H9 (cell line): ENCODE results near the gene PDZD4. TPM values are rescaled to one million over a fixed set of nuclear protein-coding genes. Genes with fewer than 3 reads are reported as not detected.

Experiments
- DNase-seq: peaks from one replicate; pipeline ENCODE4 v3.0.0-alpha.2; 2017
- H2AFZ ChIP-seq: one replicate; pipeline ENCODE4 v1.6.1; 2013; ENCODE audit warnings: mild to moderate bottlenecking, low read length, control low read depth, moderate library complexity
- H2AK5ac ChIP-seq: 2 replicates; pipeline ENCODE4 v1.6.1; 2013; ENCODE audit warnings: low read length, control low read depth, mixed read lengths; ENCODE audit not compliant: insufficient read length
- H2BK120ac ChIP-seq: one replicate; pipeline ENCODE4 v1.6.1; 2013; ENCODE audit warnings: low read depth, mild to moderate bottlenecking, low read length, control low read depth, inconsistent platforms; ENCODE audit not compliant: poor library complexity, severe bottlenecking
- H2BK12ac ChIP-seq: 2 replicates; pipeline ENCODE4 v1.6.1; 2013; ENCODE audit warnings: low read length, control low read depth, mixed read lengths, low read depth; ENCODE audit not compliant: insufficient read length
- H2BK15ac ChIP-seq: 2 replicates; pipeline ENCODE4 v1.6.1; 2013; ENCODE audit warnings: low read depth, low read length, control low read depth
- H2BK20ac ChIP-seq: one replicate; pipeline ENCODE4 v1.6.1; 2013; ENCODE audit warnings: low read depth, mild to moderate bottlenecking, low read length, control low read depth, inconsistent platforms; ENCODE audit not compliant: poor library complexity, severe bottlenecking
- H2BK5ac ChIP-seq: 2 replicates; pipeline ENCODE4 v1.6.1; 2013; ENCODE audit warnings: low read length, control low read depth, mixed read lengths; ENCODE audit not compliant: insufficient read length
- H3K14ac ChIP-seq: 2 replicates; pipeline ENCODE4 v1.6.1; 2013; ENCODE audit warnings: low read length, control low read depth; ENCODE audit not compliant: insufficient read depth
- H3K18ac ChIP-seq: 2 replicates; pipeline ENCODE4 v1.6.1; 2013; ENCODE audit warnings: low read depth, mild to moderate bottlenecking, mixed read lengths, low read length, control low read depth; ENCODE audit not compliant: insufficient read length
- H3K23ac ChIP-seq: 2 replicates; pipeline ENCODE4 v1.6.1; 2013; ENCODE audit warnings: low read length, control low read depth, mixed read lengths, low read depth; ENCODE audit not compliant: insufficient read length
- H3K23me2 ChIP-seq: 2 replicates; pipeline ENCODE4 v1.6.1; 2013; ENCODE audit warnings: low read depth, mild to moderate bottlenecking, mixed read lengths, low read length, control low read depth; ENCODE audit not compliant: insufficient read length, poor library complexity, severe bottlenecking
- H3K27ac ChIP-seq: 2 replicates; pipeline ENCODE4 v1.5.1; 2013; ENCODE audit warnings: low read length, control low read depth, mixed read lengths, low read depth; ENCODE audit not compliant: insufficient read length
- H3K27me3 ChIP-seq: 2 replicates; pipeline ENCODE4 v1.6.1; 2013; ENCODE audit warnings: low read length, control low read depth, inconsistent platforms; ENCODE audit not compliant: insufficient read depth
- H3K4ac ChIP-seq: 2 replicates; pipeline ENCODE4 v1.6.1; 2013; ENCODE audit warnings: low read depth, mild to moderate bottlenecking, control low read depth, inconsistent platforms, low read length, moderate library complexity
- H3K4me1 ChIP-seq: 2 replicates; pipeline ENCODE4 v1.6.1; 2013; ENCODE audit warnings: low read length, control low read depth, inconsistent platforms; ENCODE audit not compliant: insufficient read depth
- H3K4me2 ChIP-seq: 2 replicates; pipeline ENCODE4 v1.6.1; 2013; ENCODE audit warnings: low read length, control low read depth, mixed read lengths; ENCODE audit not compliant: insufficient read length, insufficient read depth
- H3K56ac ChIP-seq: 2 replicates; pipeline ENCODE4 v1.6.1; 2013; ENCODE audit warnings: low read depth, mild to moderate bottlenecking, mixed read lengths, low read length, control low read depth; ENCODE audit not compliant: insufficient read length
- H3K79me1 ChIP-seq: 2 replicates; pipeline ENCODE4 v1.6.1; 2013; ENCODE audit warnings: low read depth, mild to moderate bottlenecking, moderate library complexity, low read length, control low read depth, inconsistent platforms; ENCODE audit not compliant: insufficient read depth, poor library complexity, severe bottlenecking
- H3K79me2 ChIP-seq: 2 replicates; pipeline ENCODE4 v1.6.1; 2013; ENCODE audit warnings: low read length, control low read depth, inconsistent platforms; ENCODE audit not compliant: insufficient read depth
- H3K9ac ChIP-seq: 2 replicates; pipeline ENCODE4 v1.6.1; 2013; ENCODE audit warnings: low read length, control low read depth, mixed read lengths; ENCODE audit not compliant: insufficient read length; ENCODE audit errors: extremely low read depth
- H3K9me3 ChIP-seq: one replicate; pipeline ENCODE4 v1.6.1; 2013; ENCODE audit warnings: low read depth, low read length, inconsistent platforms; ENCODE audit not compliant: control insufficient read depth
- H3T11ph ChIP-seq: one replicate; pipeline ENCODE4 v1.6.1; 2013; ENCODE audit warnings: mild to moderate bottlenecking, low read length, control low read depth, inconsistent platforms
- H4K20me1 ChIP-seq: one replicate; pipeline ENCODE4 v1.6.1; 2013; ENCODE audit not compliant: control insufficient read depth, insufficient read length, insufficient read depth
- H4K5ac ChIP-seq: 2 replicates; pipeline ENCODE4 v1.6.1; 2013; ENCODE audit warnings: low read depth, mild to moderate bottlenecking, mixed read lengths, low read length, control low read depth; ENCODE audit not compliant: insufficient read length
- H4K8ac ChIP-seq: replicated peaks from 2 replicates; pipeline ENCODE4 v1.6.1; 2013; ENCODE audit warnings: low read length, control low read depth, mixed read lengths, low read depth; ENCODE audit not compliant: insufficient read length
- H4K91ac ChIP-seq: 2 replicates; pipeline ENCODE4 v1.6.1; 2013; ENCODE audit warnings: low read depth, mild to moderate bottlenecking, moderate library complexity, mixed read lengths, low read length, control low read depth; ENCODE audit not compliant: insufficient read length
- H3K27ac Mint-ChIP-seq, 3 experiments: 2 replicates in 2 of 3; 3 replicates in 1 of 3; pipeline ENCODE4 v1.8.0; 2020 to 2021; ENCODE audit warnings: mixed read lengths in 3 of 3, mild to moderate bottlenecking in 1 of 3, moderate library complexity in 1 of 3
- H3K27me3 Mint-ChIP-seq: 2 replicates; pipeline ENCODE4 v1.8.0; 2021; ENCODE audit warnings: low read depth, mild to moderate bottlenecking, moderate library complexity, mixed read lengths
- H3K36me3 Mint-ChIP-seq, 3 experiments: 2 replicates in 2 of 3; 3 replicates in 1 of 3; pipeline ENCODE4 v1.8.0; 2020 to 2021; ENCODE audit warnings: low read depth in 3 of 3, mixed read lengths in 3 of 3; ENCODE audit not compliant: insufficient read depth in 1 of 3
- H3K4me1 Mint-ChIP-seq, 2 experiments: 2 replicates each; pipeline ENCODE4 v1.8.0; 2020; ENCODE audit warnings: mixed read lengths in 2 of 2
- H3K4me3 Mint-ChIP-seq, 2 experiments: 2 replicates in 1 of 2; 3 replicates in 1 of 2; pipeline ENCODE4 v1.8.0; 2020 to 2021; ENCODE audit warnings: mild to moderate bottlenecking in 2 of 2, mixed read lengths in 2 of 2, moderate library complexity in 1 of 2
- H3K9me3 Mint-ChIP-seq, 2 experiments: 2 replicates in 1 of 2; 3 replicates in 1 of 2; pipeline ENCODE4 v1.8.0; 2020; ENCODE audit warnings: mild to moderate bottlenecking in 2 of 2, mixed read lengths in 2 of 2, moderate library complexity in 1 of 2
- WGBS: extraction: QIAGEN DNeasy Blood & Tissue Kit; methylation state at CpG from one replicate; pipeline ENCODE4 v1.1.7; 2013; ENCODE audit warnings: missing lambda C conversion rate, low lambda C conversion rate, mixed read lengths; ENCODE audit not compliant: insufficient read length; ENCODE audit errors: extremely low coverage; 5-methylcytosine and 5-hydroxymethylcytosine counted together
- total RNA-seq: library from RNA; stranded (reverse); gene quantifications from 2 replicates; pipeline ENCODE4 v1.2.1, GENCODE V29; 2021
- TF ChIP-seq, protein P1 (sequence below): fragments of 200-600 bp; sonication (generic); conservative IDR thresholded peaks from 3 replicates; pipeline ENCODE4 v1.8.0; 2021; ENCODE audit warnings: antibody characterized with exemption, mild to moderate bottlenecking

PDZD4 gene
- total RNA-seq, 1 experiment from 2014 or later: 110 TPM

DNA sequence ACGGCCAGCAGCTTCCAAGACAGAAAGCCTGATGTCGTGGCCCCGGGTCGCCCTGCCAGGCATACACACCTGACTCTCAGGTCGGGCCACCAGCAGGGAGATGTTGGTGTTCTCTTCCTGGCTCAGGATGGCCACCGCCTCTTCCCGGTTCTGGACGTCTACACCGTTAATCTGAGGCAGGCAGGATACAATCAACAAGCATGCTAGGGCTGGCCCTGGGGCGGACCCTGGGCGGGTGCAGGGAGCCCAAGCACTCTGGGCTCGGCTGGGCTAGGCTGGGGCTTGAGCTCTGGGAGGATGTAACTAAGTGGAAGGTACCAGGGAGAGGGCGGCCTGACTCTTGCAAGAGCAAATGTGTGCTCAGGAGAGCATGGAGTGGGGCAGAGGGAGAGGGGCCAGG is 24.9 kb downstream of the PDZD4 start:
- peaks cover 57 to 68% of the 10 kb centered on the region in 2 experiments for H3K9me3 Mint-ChIP-seq
- Histone ChIP-seq H3K23me2 (no peaks in the 10 kb centered on the region), H4K20me1 (no peaks in the 10 kb centered on the region), H3K9me3 (peaks cover 22% of the 10 kb centered on the region), H3K79me2 (peaks cover 9% of the 10 kb centered on the region; the same call in 1 of the 2 replicates), H3K27ac (no peak overlapping the region), H2AFZ (no peak overlapping the region), H4K5ac (no peak overlapping the region), H2BK20ac (no peak overlapping the region), H3K27me3 (no peaks in the 10 kb centered on the region), H3T11ph (no peak overlapping the region), H4K8ac (no peak overlapping the region), H3K4ac (no peak overlapping the region), H2AK5ac (no peak overlapping the region), H3K18ac (no peak overlapping the region), H3K56ac (no peak overlapping the region), H3K14ac (no peak overlapping the region), H2BK15ac (no peak overlapping the region), H3K9ac (no peak overlapping the region), H4K91ac (no peak overlapping the region), H3K79me1 (no peaks in the 10 kb centered on the region), H2BK5ac (no peak overlapping the region), H3K23ac (no peak overlapping the region), H3K4me1 (no peaks in the 10 kb centered on the region), H2BK120ac (no peak overlapping the region), H3K4me2 (no peak overlapping the region), H2BK12ac (no peak overlapping the region)
- DNase-seq: no peak
- H3K27ac Mint-ChIP-seq: no peak overlapping the region; a peak in 1 of 7 replicates
- H3K4me3 Mint-ChIP-seq: no peak overlapping the region; a peak in 1 of 5 replicates
- H3K36me3 Mint-ChIP-seq: peaks cover 9 to 30% (median 19%) of the 10 kb centered on the region in 3 experiments; a peak in 6 of 7 replicates
- peaks cover 7% of the 10 kb centered on the region for H3K27me3 Mint-ChIP-seq
- no CpG with 5 or more reads among the region's 13 CpGs for WGBS
- no peaks in the 10 kb centered on the region for H3K4me1 Mint-ChIP-seq
- TF ChIP-seq, protein P1, sequence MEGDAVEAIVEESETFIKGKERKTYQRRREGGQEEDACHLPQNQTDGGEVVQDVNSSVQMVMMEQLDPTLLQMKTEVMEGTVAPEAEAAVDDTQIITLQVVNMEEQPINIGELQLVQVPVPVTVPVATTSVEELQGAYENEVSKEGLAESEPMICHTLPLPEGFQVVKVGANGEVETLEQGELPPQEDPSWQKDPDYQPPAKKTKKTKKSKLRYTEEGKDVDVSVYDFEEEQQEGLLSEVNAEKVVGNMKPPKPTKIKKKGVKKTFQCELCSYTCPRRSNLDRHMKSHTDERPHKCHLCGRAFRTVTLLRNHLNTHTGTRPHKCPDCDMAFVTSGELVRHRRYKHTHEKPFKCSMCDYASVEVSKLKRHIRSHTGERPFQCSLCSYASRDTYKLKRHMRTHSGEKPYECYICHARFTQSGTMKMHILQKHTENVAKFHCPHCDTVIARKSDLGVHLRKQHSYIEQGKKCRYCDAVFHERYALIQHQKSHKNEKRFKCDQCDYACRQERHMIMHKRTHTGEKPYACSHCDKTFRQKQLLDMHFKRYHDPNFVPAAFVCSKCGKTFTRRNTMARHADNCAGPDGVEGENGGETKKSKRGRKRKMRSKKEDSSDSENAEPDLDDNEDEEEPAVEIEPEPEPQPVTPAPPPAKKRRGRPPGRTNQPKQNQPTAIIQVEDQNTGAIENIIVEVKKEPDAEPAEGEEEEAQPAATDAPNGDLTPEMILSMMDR: no peak
